Stimulated activated CD4-positive, alpha-beta T cell treated with anti-CD3 and anti-CD28 coated beads, TNF-alpha, amount 100 ng/mL, for 24 hours (primary cell): ENCODE results near the gene EGFL8.
"Not testable (repeated sequence)": the region's sequence is repeated elsewhere in the genome, so short reads cannot be mapped to it uniquely, and the experiment has no call there.

ENCODE experiments used
- DNase-seq, 3 experiments: peaks; one replicate each; pipeline ENCODE4 v3.0.0-alpha.2; 2020; ENCODE audit warnings: low read depth in 3 of 3

Gene EGFL8

GRCh38 chr6:32195902-32196681 lies 31.7 kb downstream of the EGFL8 start:
- peak in 2 of 3 experiments; percentile 36 to 70 for DNase-seq

GRCh38 chr6:32196682-32197616 lies 32.6 kb downstream of the EGFL8 start:
- no peak for DNase-seq

DNA sequence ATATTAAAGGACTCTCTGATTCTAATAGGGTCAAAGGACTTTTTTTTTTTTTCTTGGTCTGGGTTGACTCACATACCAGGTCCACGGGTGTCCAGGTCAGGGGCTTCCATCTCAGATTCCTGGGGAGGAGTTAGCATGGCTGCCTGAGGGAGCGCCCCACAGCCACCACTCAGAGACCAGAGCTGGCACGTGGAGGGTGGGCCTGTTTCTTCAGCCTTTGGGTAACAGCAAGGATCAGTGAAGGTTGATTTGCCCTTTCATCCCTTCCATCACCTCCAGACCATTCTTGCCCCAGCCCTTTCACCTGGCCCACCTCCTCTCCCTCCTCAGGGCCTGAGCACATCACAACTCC lies 33.9 kb downstream of the EGFL8 start:
- DNase-seq: no peak

DNA sequence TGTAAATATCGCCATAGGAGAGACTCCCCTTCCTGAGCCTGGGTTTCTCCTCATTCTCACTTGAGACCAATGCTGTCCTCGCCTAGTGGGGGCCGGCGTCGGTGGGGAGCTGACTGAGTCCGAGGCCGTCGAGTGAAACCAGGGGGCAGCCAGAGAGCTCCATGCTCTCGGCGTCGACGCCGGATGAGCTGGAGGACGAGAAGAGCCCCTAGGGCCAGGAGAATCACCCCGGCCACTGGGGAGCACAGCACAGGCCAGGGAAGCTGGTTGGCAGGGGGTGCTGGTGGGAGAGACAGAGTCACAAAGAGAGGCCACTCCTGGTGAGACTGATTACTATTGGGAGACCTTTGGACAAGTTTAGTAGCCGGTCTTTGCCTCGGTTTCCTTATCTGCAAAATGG lies 34.5 kb downstream of the EGFL8 start:
- DNase-seq: no peak

DNA sequence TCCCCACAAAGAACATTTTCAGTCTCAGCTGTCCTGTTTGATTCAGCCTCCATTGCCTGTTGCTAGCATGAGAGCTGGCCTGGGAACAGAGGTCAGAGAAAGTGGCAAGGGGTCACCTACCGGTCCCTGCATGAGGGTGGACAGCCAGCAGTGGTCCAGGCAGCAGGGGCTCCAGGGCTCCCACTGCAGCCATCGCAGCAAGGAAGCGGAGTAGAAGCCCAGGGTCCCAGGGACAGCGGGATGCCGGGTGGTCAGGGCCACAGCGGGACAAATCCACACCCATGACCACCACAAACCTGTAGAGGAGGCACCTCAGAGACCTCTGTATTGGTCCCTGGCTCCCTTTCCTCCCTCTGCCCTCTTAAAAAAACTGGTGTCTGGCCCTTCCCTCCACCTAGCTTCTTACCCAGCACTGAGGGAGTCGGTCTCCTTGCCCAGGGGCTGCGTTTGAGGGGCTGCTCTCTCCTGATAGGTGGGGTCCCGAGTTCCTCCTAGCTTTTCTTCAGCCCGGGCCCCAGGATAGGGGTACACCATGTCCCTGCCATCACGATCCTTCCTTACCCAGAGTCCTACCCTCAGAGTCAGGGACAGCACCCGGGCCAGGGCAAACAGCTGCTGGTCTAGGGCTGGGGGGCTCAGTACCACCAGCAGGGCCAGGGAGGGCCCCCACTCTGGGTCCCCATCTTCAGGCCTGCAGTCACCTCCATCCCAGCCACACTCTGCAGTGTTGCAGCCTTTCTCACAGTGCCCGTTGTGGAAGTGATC lies 36.5 kb downstream of the EGFL8 start:
- no peak for DNase-seq

- no peak for DNase-seq
Observed at GRCh38 chr6:32202186-32202585, 37.8 kb downstream of the EGFL8 start.

DNA sequence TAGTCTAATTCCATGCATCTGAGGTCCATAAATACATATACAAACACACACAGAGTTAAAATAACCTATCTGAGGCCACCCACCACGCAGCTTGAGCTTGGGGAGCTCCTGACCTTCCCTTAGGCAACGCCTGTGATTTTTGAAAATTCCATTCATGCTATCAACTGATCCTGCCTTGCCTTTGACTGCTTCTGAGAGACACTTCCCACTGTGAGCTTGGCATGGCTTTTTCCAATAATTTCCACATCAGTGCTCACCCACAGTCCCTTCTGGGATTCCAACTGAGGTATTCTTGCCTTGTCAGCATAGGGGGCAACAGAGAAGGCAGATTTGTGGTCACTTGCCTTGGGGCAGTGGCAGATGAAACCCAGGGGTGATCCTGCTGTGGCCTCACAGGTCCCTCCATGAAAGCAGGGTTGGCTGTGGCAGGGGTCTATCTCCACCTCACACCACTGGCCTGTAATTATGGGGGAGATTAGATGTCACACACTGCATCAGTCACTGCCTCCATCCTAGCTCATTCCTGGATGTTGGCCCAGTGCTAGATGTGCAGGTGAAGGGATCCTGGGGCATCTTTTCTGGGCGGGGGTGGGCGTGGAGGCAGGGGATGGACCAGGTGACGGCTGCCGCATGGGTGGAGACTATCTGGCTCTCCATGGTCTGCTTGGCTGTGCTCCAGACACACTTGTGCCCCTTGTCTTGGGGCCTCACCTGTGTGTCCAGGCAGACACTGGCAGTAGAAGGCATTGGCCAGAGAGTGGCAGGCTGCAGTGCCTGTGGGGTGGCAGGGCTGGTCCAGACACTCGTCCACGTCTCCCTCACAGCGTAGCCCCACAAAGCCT lies 39.3 kb downstream of the EGFL8 start:
- no peak for DNase-seq

GRCh38 chr6:32204268-32204715 lies 39.9 kb downstream of the EGFL8 start:
- no peak for DNase-seq

DNA sequence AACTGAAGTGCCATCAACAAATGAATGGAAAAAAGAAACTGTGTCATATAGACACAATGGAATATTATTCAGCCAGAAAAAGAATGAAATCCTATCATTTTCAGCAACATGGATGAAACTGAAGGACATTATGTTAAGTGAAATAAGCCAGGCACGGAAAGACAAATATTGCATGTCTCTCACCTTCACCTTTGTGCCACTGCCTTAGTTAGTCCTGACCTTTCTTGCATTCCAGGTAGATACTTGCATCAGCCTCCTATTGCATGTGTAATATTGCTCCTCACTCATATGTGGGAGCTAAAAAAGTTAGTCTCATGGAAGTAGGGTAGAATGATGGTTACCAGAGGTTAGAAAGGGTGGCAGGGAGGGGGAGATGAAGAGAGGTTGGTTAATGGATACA lies 44.6 kb downstream of the EGFL8 start:
- DNase-seq: no peak

GRCh38 chr6:32210191-32210601 lies 45.8 kb downstream of the EGFL8 start:
- DNase-seq: no peak

- not testable (repeated sequence) for DNase-seq
Observed at GRCh38 chr6:32211432-32211831, 47.0 kb downstream of the EGFL8 start.

GRCh38 chr6:32212076-32212760 lies 47.8 kb downstream of the EGFL8 start:
- no peak for DNase-seq

GRCh38 chr6:32213649-32214048 lies 49.3 kb downstream of the EGFL8 start:
- DNase-seq: no peak

DNA sequence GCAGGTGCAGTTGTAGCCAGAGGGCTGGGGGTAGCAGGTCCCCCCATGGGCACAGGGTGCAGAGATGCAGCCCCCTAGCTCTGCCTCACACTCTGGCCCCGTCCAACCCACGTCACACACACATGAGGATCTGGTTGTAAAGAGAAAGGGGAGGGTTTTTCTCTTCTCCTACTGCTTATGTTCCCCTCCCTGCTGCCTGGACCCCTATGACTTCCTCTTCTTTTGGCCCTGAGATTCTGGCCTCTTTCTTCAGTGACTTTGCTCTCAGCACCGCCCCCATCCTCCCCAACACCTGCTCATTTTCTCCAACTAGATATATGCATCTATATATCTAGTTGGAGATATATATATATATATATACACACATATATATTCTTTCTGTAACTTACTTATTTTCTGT lies 49.7 kb downstream of the EGFL8 start:
- no peak for DNase-seq

DNA sequence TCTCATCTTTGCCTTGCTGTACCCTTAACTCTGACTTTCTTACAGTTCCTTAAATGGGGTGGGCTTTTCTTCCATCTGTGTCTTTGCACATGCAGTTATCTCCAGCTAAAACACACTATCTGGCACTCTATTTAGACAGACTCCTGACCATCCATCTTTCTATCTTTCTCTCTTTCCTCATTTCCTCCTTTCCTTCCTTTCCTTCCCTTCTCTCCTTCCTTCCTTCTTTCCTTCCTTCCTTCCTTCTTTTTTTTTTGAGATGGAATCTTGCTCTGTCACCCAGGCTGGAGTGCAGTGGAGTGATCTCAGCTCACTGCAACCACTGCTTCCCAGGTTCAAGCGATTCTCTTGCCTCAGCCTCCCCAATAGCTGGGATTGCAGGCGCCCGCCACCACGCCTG lies 51.2 kb downstream of the EGFL8 start:
- DNase-seq: no peak

DNA sequence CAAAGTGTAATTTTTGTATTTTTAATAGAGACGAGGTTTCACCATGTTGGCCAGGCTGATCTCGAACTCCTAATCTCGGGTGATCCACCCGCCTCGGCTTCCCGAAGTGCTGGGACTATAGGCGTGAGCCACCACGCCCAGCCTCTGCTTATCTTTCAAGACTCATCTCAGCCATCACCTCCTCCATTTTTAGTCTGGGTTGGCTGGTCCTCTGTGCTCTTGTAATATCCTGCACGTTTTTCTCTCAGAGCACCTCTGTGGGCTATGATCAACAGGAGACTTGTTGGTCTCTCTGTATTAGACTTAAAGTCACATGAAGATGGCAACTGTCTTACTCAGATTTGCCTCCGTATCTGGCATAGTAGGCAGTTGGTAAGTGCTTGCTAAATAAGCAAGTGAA lies 51.9 kb downstream of the EGFL8 start:
- DNase-seq: no peak

DNA sequence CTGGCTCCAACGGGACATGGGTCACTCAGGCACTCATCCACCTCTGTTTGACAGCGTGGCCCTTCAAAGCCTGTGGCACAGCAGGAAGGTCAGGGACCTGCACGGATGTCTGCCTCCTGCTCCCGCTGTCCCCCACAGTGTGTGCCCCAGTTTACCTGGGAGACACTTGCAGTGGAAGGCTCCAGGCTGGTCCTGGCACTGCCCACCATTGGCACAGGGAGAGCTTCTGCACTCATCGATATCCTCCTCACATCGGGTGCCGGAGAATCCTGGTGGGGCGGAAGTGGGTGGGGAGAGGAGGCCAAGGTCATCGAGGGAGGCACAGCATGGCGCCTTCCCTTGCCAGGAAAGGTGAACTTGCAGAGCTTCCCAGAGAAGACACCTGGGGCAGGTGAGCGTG lies 52.6 kb downstream of the EGFL8 start:
- no peak for DNase-seq
